Progenitor cell of endocrine pancreas (in vitro differentiated cells): ENCODE results near the gene PLCXD1. TPM values are rescaled to one million over a fixed set of nuclear protein-coding genes. Genes with fewer than 3 reads are reported as not detected.

ENCODE experiments used
- DNase-seq: peaks from one replicate; pipeline ENCODE4 v3.0.0; 2021; ENCODE audit warnings: low spot score; ENCODE audit not compliant: unreplicated experiment
- H3K27ac Mint-ChIP-seq: 2 replicates; pipeline ENCODE4 v1.8.0; 2021; ENCODE audit warnings: mild to moderate bottlenecking, moderate library complexity, mixed read lengths
- H3K27me3 Mint-ChIP-seq: 2 replicates; pipeline ENCODE4 v1.8.0; 2021; ENCODE audit warnings: mixed read lengths
- H3K36me3 Mint-ChIP-seq: 2 replicates; pipeline ENCODE4 v1.8.0; 2022; ENCODE audit warnings: mixed read lengths; ENCODE audit not compliant: insufficient read depth
- H3K4me1 Mint-ChIP-seq: 2 replicates; pipeline ENCODE4 v1.8.0; 2021; ENCODE audit warnings: low read depth, mixed read lengths
- H3K4me3 Mint-ChIP-seq: 2 replicates; pipeline ENCODE4 v1.8.0; 2021; ENCODE audit warnings: low read depth, mild to moderate bottlenecking, moderate library complexity, mixed read lengths
- H3K9me3 Mint-ChIP-seq: 2 replicates; pipeline ENCODE4 v1.8.0; 2021; ENCODE audit warnings: low read depth, mixed read lengths
- CTCF ChIP-seq: fragments of 200-600 bp; sonication (generic); IDR thresholded peaks from one replicate; pipeline ENCODE4 v1.5.0; 2021; ENCODE audit warnings: antibody characterized with exemption, mild to moderate bottlenecking; ENCODE audit not compliant: unreplicated experiment
- total RNA-seq: library from RNA; stranded (reverse); gene quantifications from 2 replicates; pipeline ENCODE4 v1.2.1, GENCODE V29; 2021

The PLCXD1 gene
- total RNA-seq, 1 donor from 2014 or later, result 55.6 TPM

DNA sequence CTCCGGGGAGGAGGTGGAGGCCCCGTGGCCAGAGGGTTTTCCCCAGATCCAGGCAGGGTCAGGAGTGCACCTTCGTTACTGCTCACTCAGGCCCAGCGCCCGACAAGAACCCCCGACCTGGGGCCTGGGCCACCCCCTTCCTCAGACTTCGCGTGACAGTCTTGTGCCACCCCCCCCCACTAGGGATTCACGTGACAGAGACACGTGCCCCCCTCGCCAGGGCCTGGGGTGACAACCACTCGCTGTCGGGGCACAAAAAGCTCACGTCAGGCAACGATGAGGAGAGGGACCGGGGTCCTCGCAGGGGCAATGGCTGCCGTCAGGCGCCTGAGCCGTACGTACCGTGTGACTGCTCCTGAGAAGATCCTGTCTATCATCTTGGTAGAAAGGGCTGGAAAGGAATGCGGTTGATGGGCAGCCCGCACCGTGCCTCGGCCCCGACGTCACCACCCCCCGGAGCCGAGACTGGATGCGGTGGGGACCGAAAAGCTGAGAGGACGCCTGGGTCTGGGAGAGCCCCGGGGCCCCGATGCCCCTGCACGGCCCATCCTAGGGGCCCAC is 60.4 kb downstream of the PLCXD1 start:
- H3K9me3 Mint-ChIP-seq, result peaks cover 5% of the 10 kb centered on the region
- H3K27me3 Mint-ChIP-seq, result no peaks in the 10 kb centered on the region
- no peaks in the 10 kb centered on the region for H3K4me1 Mint-ChIP-seq
- DNase-seq, result no peak
- peak overlapping the region; percentile 80 for H3K27ac Mint-ChIP-seq
- H3K4me3 Mint-ChIP-seq, result no peak overlapping the region
- peaks cover 40% of the 10 kb centered on the region for H3K36me3 Mint-ChIP-seq
- no peak for TF ChIP-seq CTCF

DNA sequence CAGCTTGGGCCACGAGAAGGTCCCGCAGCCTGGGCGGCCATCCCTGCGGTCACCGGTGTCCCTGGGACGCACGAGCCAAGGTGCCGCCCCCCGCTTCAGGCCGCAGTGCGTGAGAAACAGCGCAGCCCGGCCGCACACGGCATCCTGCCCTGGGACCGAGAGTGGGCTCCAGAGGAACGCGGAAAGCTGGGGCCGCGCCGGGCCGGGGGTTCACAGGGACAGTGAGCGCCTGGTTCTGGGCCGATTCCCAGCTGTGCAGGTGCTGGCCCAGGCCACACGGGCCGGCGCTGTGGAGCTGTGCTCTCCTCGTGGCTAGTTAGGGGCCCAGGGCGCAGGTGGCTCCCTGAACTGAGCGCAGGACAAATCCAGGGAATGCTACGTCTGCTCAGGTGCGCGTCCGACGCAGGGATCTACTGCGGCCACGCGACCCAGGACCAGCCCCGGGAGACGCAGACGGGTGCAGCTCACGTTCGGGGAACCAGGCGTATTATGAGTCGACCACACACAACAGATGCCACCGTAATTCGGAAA is 63.3 kb downstream of the PLCXD1 start:
- Mint-ChIP-seq H3K36me3 (peaks cover 32% of the 10 kb centered on the region), H3K27ac (no peak overlapping the region), H3K27me3 (no peaks in the 10 kb centered on the region), H3K9me3 (peaks cover 6% of the 10 kb centered on the region), H3K4me3 (no peak overlapping the region), H3K4me1 (peaks cover 4% of the 10 kb centered on the region)
- TF ChIP-seq CTCF, result no peak
- DNase-seq, result no peak

DNA sequence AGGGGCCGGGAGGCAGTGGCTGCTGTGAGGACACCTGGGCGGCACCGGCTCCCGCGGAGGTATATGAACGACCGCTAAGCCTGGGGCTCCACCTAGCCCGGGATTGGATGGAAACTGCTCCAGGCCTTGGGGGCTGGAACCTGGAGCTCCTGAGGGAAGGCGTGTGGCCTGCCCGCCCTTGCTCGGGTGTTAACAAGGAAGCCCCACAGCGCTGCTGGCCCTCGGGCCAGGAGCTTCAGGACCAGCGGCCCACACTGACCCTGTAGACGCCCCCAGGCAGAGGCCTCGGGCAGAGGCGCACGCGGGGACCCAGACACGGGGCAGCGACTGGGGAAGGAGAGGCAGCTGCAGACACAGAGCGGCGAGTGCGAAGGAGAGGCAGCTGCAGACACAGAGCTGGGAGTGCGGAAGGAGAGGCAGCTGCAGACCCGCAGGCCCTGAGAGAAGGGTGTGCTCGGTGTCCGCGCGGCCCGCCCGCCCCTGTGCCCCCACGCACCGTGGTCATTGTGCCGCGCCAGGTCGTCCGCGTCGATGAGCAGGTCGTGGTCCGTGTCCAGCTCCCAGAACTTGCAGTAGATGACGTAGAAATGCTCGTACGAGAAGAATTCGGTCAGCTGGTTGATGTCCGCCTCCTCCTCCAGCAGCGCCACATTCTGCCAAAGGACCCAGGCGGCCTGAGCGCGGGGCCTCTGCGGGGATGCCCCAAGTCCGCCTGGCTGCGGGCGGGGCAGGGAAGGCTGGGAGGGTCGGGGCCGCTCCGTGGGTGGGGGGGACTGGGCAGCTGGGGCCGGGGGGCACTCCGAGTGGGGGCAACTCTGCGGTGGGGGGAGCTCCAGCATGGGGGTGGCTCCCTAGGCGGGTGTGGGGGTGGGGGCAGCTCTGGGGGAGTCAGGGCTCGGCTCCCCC is 64.1 kb downstream of the PLCXD1 start:
- Mint-ChIP-seq H3K4me1 (peaks cover 4% of the 10 kb centered on the region), H3K9me3 (peaks cover 6% of the 10 kb centered on the region), H3K27me3 (no peaks in the 10 kb centered on the region), H3K36me3 (peaks cover 38% of the 10 kb centered on the region), H3K4me3 (no peak overlapping the region), H3K27ac (no peak overlapping the region)
- no peak for TF ChIP-seq CTCF
- no peak for DNase-seq

GRCh38 chrX:346034-346813 is 65.0 kb downstream of the PLCXD1 start:
- peaks cover 6% of the 10 kb centered on the region for H3K9me3 Mint-ChIP-seq
- no peak overlapping the region for H3K4me3 Mint-ChIP-seq
- no peak for TF ChIP-seq CTCF
- H3K27ac Mint-ChIP-seq, result no peak overlapping the region
- DNase-seq, result no peak
- peaks cover 4% of the 10 kb centered on the region for H3K4me1 Mint-ChIP-seq
- no peaks in the 10 kb centered on the region for H3K27me3 Mint-ChIP-seq
- H3K36me3 Mint-ChIP-seq, result peaks cover 35% of the 10 kb centered on the region
